Peyer's patch (tissue), 4 donors: ENCODE results near the gene TCF21.

Experiments used
- CTCF ChIP-seq, 6 experiments: fragments of 450-650 bp in 4 of 6; fragments of 200-600 bp in 2 of 6; sonication (generic) in 1 of 6; IDR thresholded peaks; one replicate each; pipeline ENCODE4 v1.5.1; 2017 to 2019; ENCODE audit warnings: antibody characterized with exemption in 6 of 6, mild to moderate bottlenecking in 3 of 6, moderate library complexity in 1 of 6
- POLR2A ChIP-seq, 2 donors: fragments of 450-650 bp; IDR thresholded peaks; one replicate each; pipeline ENCODE4 v1.5.1; 2017; ENCODE audit warnings: antibody characterized with exemption in 2 of 2, mild to moderate bottlenecking in 2 of 2, moderate library complexity in 2 of 2

GRCh38 chr6:133880896-133881295 lies 8.0 kb upstream of the TCF21 start:
- TF ChIP-seq POLR2A (IDR thresholded peaks at IDR 0.05) (no peak), CTCF (IDR thresholded peaks at IDR 0.05) (no peak)
